T follicular helper cell (primary cell): ENCODE results near the gene RAPGEF4.
A peak's percentile ranks its signal among the peaks of the same experiment; 100 is the strongest.

Experiments
- DNase-seq: peaks from one replicate; pipeline ENCODE4 v3.0.0-alpha.2; 2020; ENCODE audit warnings: low read depth

The RAPGEF4 gene

GRCh38 chr2:172905937-172906811, 170.5 kb downstream of the RAPGEF4 start:
- DNase-seq = no peak

GRCh38 chr2:172908275-172908674, 172.6 kb downstream of the RAPGEF4 start:
- DNase-seq = no peak

GRCh38 chr2:172909454-172909853, 173.8 kb downstream of the RAPGEF4 start:
- DNase-seq = no peak

- no peak for DNase-seq
Observed at GRCh38 chr2:172912266-172912665, 176.6 kb downstream of the RAPGEF4 start.

GRCh38 chr2:172914341-172915008, 178.8 kb downstream of the RAPGEF4 start:
- no peak for DNase-seq

GRCh38 chr2:172917716-172918115, 182.1 kb downstream of the RAPGEF4 start:
- DNase-seq = no peak

- DNase-seq = no peak
Observed at GRCh38 chr2:172919732-172920131, 184.1 kb downstream of the RAPGEF4 start.

- DNase-seq = no peak
Observed at GRCh38 chr2:172921532-172922236, 186.0 kb downstream of the RAPGEF4 start.

- no peak for DNase-seq
Observed at GRCh38 chr2:172922306-172922705, 186.7 kb downstream of the RAPGEF4 start.

- DNase-seq = no peak
Observed at GRCh38 chr2:172922815-172923214, 187.2 kb downstream of the RAPGEF4 start.

GRCh38 chr2:172924097-172924660, 188.5 kb downstream of the RAPGEF4 start:
- no peak for DNase-seq

GRCh38 chr2:172925600-172925999, 190.0 kb downstream of the RAPGEF4 start:
- DNase-seq = no peak

GRCh38 chr2:172926785-172927640, 191.4 kb downstream of the RAPGEF4 start:
- DNase-seq = no peak

- DNase-seq = no peak
Observed at GRCh38 chr2:172927641-172928357, 192.2 kb downstream of the RAPGEF4 start.

GRCh38 chr2:172928756-172929155, 193.1 kb downstream of the RAPGEF4 start:
- DNase-seq = no peak

- DNase-seq = no peak
Observed at GRCh38 chr2:172929644-172930043, 194.0 kb downstream of the RAPGEF4 start.

- no peak for DNase-seq
Observed at GRCh38 chr2:172930871-172931255, 195.2 kb downstream of the RAPGEF4 start.

- DNase-seq = no peak
Observed at GRCh38 chr2:172931256-172931894, 195.7 kb downstream of the RAPGEF4 start.

GRCh38 chr2:172931918-172932520, 196.4 kb downstream of the RAPGEF4 start:
- peak; percentile 33 for DNase-seq
